ENCODE data around the gene SH3TC2. TPM values are rescaled to one million over a fixed set of nuclear protein-coding genes. Genes with fewer than 3 reads are reported as not detected.

The SH3TC2 gene
- total RNA-seq, 4 donors from 2014 or later: 1.9 to 8.2 (median 5.2) TPM

DNA sequence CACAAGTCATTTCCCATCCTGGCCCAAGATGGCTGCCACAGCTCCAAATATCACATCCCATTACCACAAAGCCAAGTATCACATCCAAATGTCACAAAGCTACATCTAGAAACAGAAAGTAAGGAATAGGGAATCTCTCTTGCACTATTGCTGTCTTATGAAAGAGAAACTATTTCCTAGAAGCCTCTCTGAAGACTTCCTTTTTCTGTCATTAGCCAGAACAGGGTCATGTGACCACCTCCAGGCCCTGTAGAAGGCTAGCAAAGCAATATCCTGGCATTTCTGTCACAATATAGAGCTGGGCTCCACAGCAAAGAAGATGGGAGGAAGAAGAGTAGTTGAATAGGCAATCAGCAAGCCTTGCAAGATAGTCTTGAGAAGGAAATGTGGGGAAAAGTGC, 99.2 kb downstream of the SH3TC2 start:
- TF ChIP-seq EP300 (IDR thresholded peaks at IDR 0.05) (no peak), POLR2AphosphoS5 (IDR thresholded peaks at IDR 0.05) (no peak), POLR2A (IDR thresholded peaks at IDR 0.05) (no peak)
- TF ChIP-seq, protein P1, sequence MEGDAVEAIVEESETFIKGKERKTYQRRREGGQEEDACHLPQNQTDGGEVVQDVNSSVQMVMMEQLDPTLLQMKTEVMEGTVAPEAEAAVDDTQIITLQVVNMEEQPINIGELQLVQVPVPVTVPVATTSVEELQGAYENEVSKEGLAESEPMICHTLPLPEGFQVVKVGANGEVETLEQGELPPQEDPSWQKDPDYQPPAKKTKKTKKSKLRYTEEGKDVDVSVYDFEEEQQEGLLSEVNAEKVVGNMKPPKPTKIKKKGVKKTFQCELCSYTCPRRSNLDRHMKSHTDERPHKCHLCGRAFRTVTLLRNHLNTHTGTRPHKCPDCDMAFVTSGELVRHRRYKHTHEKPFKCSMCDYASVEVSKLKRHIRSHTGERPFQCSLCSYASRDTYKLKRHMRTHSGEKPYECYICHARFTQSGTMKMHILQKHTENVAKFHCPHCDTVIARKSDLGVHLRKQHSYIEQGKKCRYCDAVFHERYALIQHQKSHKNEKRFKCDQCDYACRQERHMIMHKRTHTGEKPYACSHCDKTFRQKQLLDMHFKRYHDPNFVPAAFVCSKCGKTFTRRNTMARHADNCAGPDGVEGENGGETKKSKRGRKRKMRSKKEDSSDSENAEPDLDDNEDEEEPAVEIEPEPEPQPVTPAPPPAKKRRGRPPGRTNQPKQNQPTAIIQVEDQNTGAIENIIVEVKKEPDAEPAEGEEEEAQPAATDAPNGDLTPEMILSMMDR (IDR thresholded peaks at IDR 0.05): no peak
- Histone ChIP-seq H3K4me1 (peaks cover 45% of the 10 kb centered on the region), H3K9me3 (no peaks in the 10 kb centered on the region), H3K4me3 (no peak overlapping the region), H3K36me3 (no peaks in the 10 kb centered on the region), H3K27ac (no peak overlapping the region), H3K27me3 (no peaks in the 10 kb centered on the region)
- no peak for DNase-seq (ENCODE audit: low spot score in 2 of 2)

DNA sequence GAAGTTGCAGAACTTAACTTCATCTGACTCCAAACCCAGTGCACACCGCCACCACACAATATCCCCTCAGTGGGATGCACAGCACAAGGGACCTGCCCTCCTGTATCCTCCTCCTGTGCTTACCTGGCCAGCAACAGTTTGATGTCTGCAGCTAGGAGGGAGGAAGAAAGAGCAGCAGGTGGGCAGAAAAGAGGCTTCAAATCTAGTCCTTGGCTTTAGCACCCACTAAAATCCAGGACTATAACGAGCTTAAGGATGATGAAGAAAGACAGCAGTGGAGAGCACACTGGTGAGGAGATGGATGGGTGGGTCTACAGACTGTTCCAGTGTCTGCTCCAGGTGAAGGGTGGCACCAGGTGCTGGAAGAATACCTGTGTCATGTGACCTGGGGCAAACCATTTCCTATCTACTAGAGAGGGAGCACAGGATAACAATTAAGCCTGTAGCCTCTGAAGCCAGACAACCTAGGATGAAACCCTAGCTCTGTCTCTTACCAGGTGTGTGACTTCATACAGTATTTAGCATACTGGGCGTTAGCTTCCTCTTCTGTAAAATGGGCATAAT, 100.0 kb downstream of the SH3TC2 start:
- TF ChIP-seq POLR2A (IDR thresholded peaks at IDR 0.05): no peak
- TF ChIP-seq, protein P1 (IDR thresholded peaks at IDR 0.05): no peak
- TF ChIP-seq POLR2AphosphoS5 (IDR thresholded peaks at IDR 0.05): no peak
- no peak for TF ChIP-seq EP300 (IDR thresholded peaks at IDR 0.05)
- no peak for DNase-seq (ENCODE audit: low spot score in 2 of 2)
- H3K9me3 ChIP-seq: no peaks in the 10 kb centered on the region
- H3K27ac ChIP-seq: no peak overlapping the region
- no peaks in the 10 kb centered on the region for H3K27me3 ChIP-seq
- H3K4me1 ChIP-seq: peaks cover 39% of the 10 kb centered on the region
- H3K36me3 ChIP-seq: no peaks in the 10 kb centered on the region
- H3K4me3 ChIP-seq: no peak overlapping the region
- 88% methylated on average over 3 of the region's 3 CpGs for WGBS

DNA sequence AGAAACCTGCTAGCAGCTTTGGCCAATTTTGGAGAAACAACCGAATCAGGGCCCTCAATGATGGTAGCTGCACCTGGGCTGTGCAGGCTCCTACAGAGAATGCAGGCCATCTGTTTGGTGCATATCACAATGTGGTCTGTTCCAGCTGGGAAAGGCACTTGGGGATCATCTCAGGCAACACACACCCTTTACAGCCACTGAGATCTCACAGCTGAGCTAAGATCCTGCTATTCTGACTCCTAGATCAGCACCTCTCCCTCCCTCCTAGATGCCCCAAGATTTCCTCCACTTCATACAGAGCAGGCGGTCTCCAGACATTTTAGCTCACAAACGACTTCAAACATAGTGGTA, 100.7 kb downstream of the SH3TC2 start:
- no peak overlapping the region for H3K4me3 ChIP-seq
- TF ChIP-seq EP300 (IDR thresholded peaks at IDR 0.05): no peak
- no peak for TF ChIP-seq POLR2A (IDR thresholded peaks at IDR 0.05)
- no peak for TF ChIP-seq POLR2AphosphoS5 (IDR thresholded peaks at IDR 0.05)
- WGBS: 90% methylated on average over 3 of the region's 3 CpGs

DNA sequence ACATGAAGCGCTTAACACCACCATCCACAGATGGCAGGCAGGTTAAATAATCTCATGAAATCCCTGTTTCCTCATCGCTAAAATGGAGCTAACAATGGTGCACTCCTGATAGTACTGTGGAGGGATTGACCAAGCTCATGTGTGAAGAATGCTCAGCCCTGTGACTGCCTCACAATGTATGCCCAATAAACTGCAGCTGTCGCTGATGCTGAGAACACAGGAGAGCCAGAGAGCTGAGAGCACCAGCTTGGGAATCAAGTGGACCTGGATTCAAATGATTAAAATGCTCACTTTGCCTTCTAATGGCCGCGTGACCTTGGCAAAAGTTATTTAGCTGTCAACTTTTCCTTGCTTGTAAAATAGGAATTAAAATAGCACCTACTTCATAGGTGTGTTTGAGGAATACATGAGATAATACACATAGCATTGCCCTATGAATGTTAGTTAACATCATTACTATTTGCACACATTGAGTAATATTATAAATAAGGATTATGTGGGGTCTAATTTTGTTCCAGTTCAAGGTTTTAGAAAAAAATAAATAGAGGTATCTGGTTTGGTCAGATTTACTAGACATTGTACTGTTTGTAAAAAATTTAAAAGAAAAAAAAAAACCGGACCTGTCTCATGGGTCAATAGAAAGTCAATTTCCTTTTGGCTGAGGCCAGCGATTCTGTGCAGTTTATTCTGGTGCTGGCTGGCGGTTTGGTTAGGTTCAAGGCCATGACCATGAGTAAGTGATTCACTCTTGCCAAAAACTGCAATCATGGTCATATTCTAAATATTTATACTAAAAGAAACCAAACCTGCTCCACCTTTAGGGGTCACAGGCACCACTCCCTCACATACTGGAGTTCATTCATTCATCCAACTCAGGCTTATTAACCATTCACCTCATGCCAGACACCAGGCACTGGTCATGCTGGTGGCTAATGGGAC, 101.3 kb downstream of the SH3TC2 start:
- 83% methylated on average over 8 of the region's 8 CpGs for WGBS
- no peak for TF ChIP-seq POLR2A (IDR thresholded peaks at IDR 0.05)
- no peak for TF ChIP-seq EP300 (IDR thresholded peaks at IDR 0.05)
- H3K27me3 ChIP-seq: no peaks in the 10 kb centered on the region
- no peaks in the 10 kb centered on the region for H3K36me3 ChIP-seq
- H3K4me1 ChIP-seq: peaks cover 37% of the 10 kb centered on the region
- no peaks in the 10 kb centered on the region for H3K9me3 ChIP-seq
- no peak for DNase-seq (ENCODE audit: low spot score in 2 of 2)
- H3K4me3 ChIP-seq: no peak overlapping the region
- H3K27ac ChIP-seq: peak overlapping the region; percentile 25

More for the DNA sequence above, 100.7 kb downstream of the SH3TC2 start:
- DNase-seq (ENCODE audit: low spot score in 2 of 2): no peak
- no peaks in the 10 kb centered on the region for H3K27me3 ChIP-seq
- H3K36me3 ChIP-seq: no peaks in the 10 kb centered on the region
- peak overlapping the region; percentile 25 for H3K27ac ChIP-seq
- no peaks in the 10 kb centered on the region for H3K9me3 ChIP-seq
- H3K4me1 ChIP-seq: peaks cover 38% of the 10 kb centered on the region

- TF ChIP-seq POLR2AphosphoS5 (IDR thresholded peaks at IDR 0.05) (no peak), EP300 (IDR thresholded peaks at IDR 0.05) (no peak), POLR2A (IDR thresholded peaks at IDR 0.05) (no peak)
- TF ChIP-seq, protein P1 (IDR thresholded peaks at IDR 0.05): no peak
- Histone ChIP-seq H3K27ac (no peak overlapping the region), H3K36me3 (no peaks in the 10 kb centered on the region), H3K9me3 (no peaks in the 10 kb centered on the region), H3K27me3 (no peaks in the 10 kb centered on the region), H3K4me3 (no peak overlapping the region), H3K4me1 (peaks cover 27% of the 10 kb centered on the region)
- DNase-seq (ENCODE audit: low spot score in 2 of 2): no peak
- 88% methylated on average over 6 of the region's 6 CpGs for WGBS
These were observed 102.6 kb downstream of the SH3TC2 start for GRCh38 chr5:148960070-148960769.
